ENCODE results near the gene RPS6KA5. TPM values are rescaled to one million over a fixed set of nuclear protein-coding genes. Genes with fewer than 3 reads are reported as not detected.
"Not testable (repeated sequence)": the region's sequence is repeated elsewhere in the genome, so short reads cannot be mapped to it uniquely, and the experiment has no call there.

The RPS6KA5 gene
- 10.0 TPM for polyA plus RNA-seq (2013)

GRCh38 chr14:91060351-91061055 is at the start of gene RPS6KA5:
Gene RPS6KA5 (minus strand): TSS chr14:91060641. CDS start chr14:91060434, 207 bp downstream.
- peaks cover 23 to 49% (median 37%) of the 10 kb centered on the region in 4 experiments for H3K4me1 ChIP-seq (ENCODE audit: control extremely low read depth in 1 of 4, control insufficient read depth in 4 of 4, insufficient read depth in 4 of 4, low read length in 3 of 4)
- H3K36me3 ChIP-seq (ENCODE audit: control insufficient read depth in 4 of 4, insufficient read depth in 4 of 4, low read length in 3 of 4), result peaks cover 0 to 2% (median 0%) of the 10 kb centered on the region in 4 experiments
- peak within 1 kb of the TSS; percentile 80 to 100 (median 92) for H3K4me3 ChIP-seq (ENCODE audit: control insufficient read depth in 1 of 7, extremely low read depth in 1 of 7, insufficient read depth in 4 of 7, low read depth in 2 of 7, low read length in 6 of 7)
- CTCF ChIA-PET, result interaction anchor here (1.1 to 4.4 kb wide), 7 partner anchors 12 to 114 kb away, joined by 3 to 20 read pairs (median 3); partner anchors contain the start of gene DGLUCY
- POLR2A ChIA-PET, result interaction anchor here (1.3 to 1.5 kb wide), 2 partner anchors 30 to 54 kb away, joined by 4 to 5 read pairs; no protein-coding TSS in a partner anchor
- peak; percentile 100 for DNase-seq
- 0% methylated on average over 58 of the region's 71 CpGs for WGBS (ENCODE audit: insufficient coverage)
- H3K9me3 ChIP-seq (ENCODE audit: control extremely low read depth in 1 of 5, control insufficient read depth in 4 of 5, insufficient read depth in 2 of 5, low read depth in 1 of 5, low read length in 4 of 5), result no peaks in the 10 kb centered on the region
- H3K27me3 ChIP-seq (replicated peaks in 2 of 5; ENCODE audit: control insufficient read depth in 4 of 5, insufficient read depth in 5 of 5, low read length in 4 of 5), result no peaks in the 10 kb centered on the region
- peak within 1 kb of the TSS; percentile 89 to 95 for H3K27ac ChIP-seq (ENCODE audit: insufficient read depth in 1 of 2, low read depth in 1 of 2, low read length in 2 of 2, poor library complexity in 1 of 2, severe bottlenecking in 2 of 2)

- Histone ChIP-seq H3K27me3 (replicated peaks in 2 of 5; ENCODE audit: control insufficient read depth in 4 of 5, insufficient read depth in 5 of 5, low read length in 4 of 5) (no peaks in the 10 kb centered on the region), H3K4me3 (ENCODE audit: control insufficient read depth in 1 of 7, extremely low read depth in 1 of 7, insufficient read depth in 4 of 7, low read depth in 2 of 7, low read length in 6 of 7) (peak overlapping the region in 4 of 7 experiments; percentile 26 to 39 (median 34)), H3K27ac (ENCODE audit: insufficient read depth in 1 of 2, low read depth in 1 of 2, low read length in 2 of 2, poor library complexity in 1 of 2, severe bottlenecking in 2 of 2) (peak overlapping the region; percentile 16 to 64), H3K36me3 (ENCODE audit: control insufficient read depth in 4 of 4, insufficient read depth in 4 of 4, low read length in 3 of 4) (no peaks in the 10 kb centered on the region), H3K9me3 (ENCODE audit: control extremely low read depth in 1 of 5, control insufficient read depth in 4 of 5, insufficient read depth in 2 of 5, low read depth in 1 of 5, low read length in 4 of 5) (no peaks in the 10 kb centered on the region), H3K4me1 (ENCODE audit: control extremely low read depth in 1 of 4, control insufficient read depth in 4 of 4, insufficient read depth in 4 of 4, low read length in 3 of 4) (peaks cover 11 to 46% (median 33%) of the 10 kb centered on the region in 4 experiments)
- DNase-seq, result peak; percentile 31 to 83 (median 78)
- ChIA-PET CTCF (interaction anchor here (1.8 kb wide), 1 partner anchor 50 kb away, joined by 4 read pairs; no protein-coding TSS in a partner anchor), POLR2A (no interaction called here)
- WGBS (ENCODE audit: insufficient coverage), result 46% methylated on average over 4 of the region's 7 CpGs
Observed at GRCh38 chr14:91108941-91109611, 48.6 kb upstream of the RPS6KA5 start.

DNA sequence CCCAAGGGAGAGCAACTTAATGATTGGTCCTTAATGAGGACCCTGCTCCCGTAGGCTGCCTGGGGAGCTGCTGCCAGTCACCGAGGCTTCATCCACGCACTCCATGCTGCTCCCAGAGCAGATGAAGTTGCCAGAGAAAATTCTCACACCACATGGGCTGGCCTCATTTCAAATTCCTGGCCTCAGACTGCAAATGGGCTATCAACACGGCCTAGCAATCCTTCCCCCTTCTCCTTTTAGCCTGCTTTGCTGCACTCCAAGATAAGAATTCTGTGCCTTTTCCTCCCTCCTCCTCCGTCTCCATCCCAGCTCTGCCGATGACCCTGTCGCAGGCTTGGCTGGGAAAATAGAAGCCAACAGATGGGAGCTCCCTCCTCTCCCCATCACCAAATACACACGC is 42.7 kb upstream of the RPS6KA5 start:
- no peak overlapping the region for H3K27ac ChIP-seq (ENCODE audit: insufficient read depth in 1 of 2, low read depth in 1 of 2, low read length in 2 of 2, poor library complexity in 1 of 2, severe bottlenecking in 2 of 2)
- CTCF ChIA-PET, result interaction anchor here (1.5 to 2.4 kb wide), 2 partner anchors 11 to 16 kb away, joined by 3 to 9 read pairs; partner anchors contain the start of gene DGLUCY
- no peaks in the 10 kb centered on the region for H3K36me3 ChIP-seq (ENCODE audit: control insufficient read depth in 4 of 4, insufficient read depth in 4 of 4, low read length in 3 of 4)
- no peaks in the 10 kb centered on the region for H3K9me3 ChIP-seq (ENCODE audit: control extremely low read depth in 1 of 5, control insufficient read depth in 4 of 5, insufficient read depth in 2 of 5, low read depth in 1 of 5, low read length in 4 of 5)
- POLR2A ChIA-PET, result no interaction called here
- peaks cover 0 to 5% (median 2%) of the 10 kb centered on the region in 4 experiments for H3K4me1 ChIP-seq (ENCODE audit: control extremely low read depth in 1 of 4, control insufficient read depth in 4 of 4, insufficient read depth in 4 of 4, low read length in 3 of 4)
- H3K4me3 ChIP-seq (ENCODE audit: control insufficient read depth in 1 of 7, extremely low read depth in 1 of 7, insufficient read depth in 4 of 7, low read depth in 2 of 7, low read length in 6 of 7), result no peak overlapping the region
- whole genome bisulfite sequencing (ENCODE audit: insufficient coverage), result 98% methylated on average over 8 of the region's 8 CpGs
- DNase-seq, result no peak
- H3K27me3 ChIP-seq (replicated peaks in 2 of 5; ENCODE audit: control insufficient read depth in 4 of 5, insufficient read depth in 5 of 5, low read length in 4 of 5), result no peaks in the 10 kb centered on the region

- no peak for DNase-seq
- Histone ChIP-seq H3K27me3 (replicated peaks in 2 of 5; ENCODE audit: control insufficient read depth in 4 of 5, insufficient read depth in 5 of 5, low read length in 4 of 5) (no peaks in the 10 kb centered on the region), H3K9me3 (ENCODE audit: control extremely low read depth in 1 of 5, control insufficient read depth in 4 of 5, insufficient read depth in 2 of 5, low read depth in 1 of 5, low read length in 4 of 5) (no peaks in the 10 kb centered on the region), H3K36me3 (ENCODE audit: control insufficient read depth in 4 of 4, insufficient read depth in 4 of 4, low read length in 3 of 4) (no peaks in the 10 kb centered on the region), H3K27ac (ENCODE audit: insufficient read depth in 1 of 2, low read depth in 1 of 2, low read length in 2 of 2, poor library complexity in 1 of 2, severe bottlenecking in 2 of 2) (no peak overlapping the region), H3K4me1 (ENCODE audit: control extremely low read depth in 1 of 4, control insufficient read depth in 4 of 4, insufficient read depth in 4 of 4, low read length in 3 of 4) (no peaks in the 10 kb centered on the region), H3K4me3 (ENCODE audit: control insufficient read depth in 1 of 7, extremely low read depth in 1 of 7, insufficient read depth in 4 of 7, low read depth in 2 of 7, low read length in 6 of 7) (no peak overlapping the region)
- POLR2A ChIA-PET, result no interaction called here
- CTCF ChIA-PET, result interaction anchor here (1.1 kb wide), 1 partner anchor 13 kb away, joined by 3 read pairs; the partner anchor contains the start of gene DGLUCY
- 100% methylated on average over 4 of the region's 5 CpGs for WGBS (ENCODE audit: insufficient coverage)
Observed at GRCh38 chr14:91100102-91100501, 39.7 kb upstream of the RPS6KA5 start.

GRCh38 chr14:91098591-91098990 is 38.1 kb upstream of the RPS6KA5 start:
- H3K4me1 ChIP-seq (ENCODE audit: control extremely low read depth in 1 of 4, control insufficient read depth in 4 of 4, insufficient read depth in 4 of 4, low read length in 3 of 4), result no peaks in the 10 kb centered on the region
- no peaks in the 10 kb centered on the region for H3K27me3 ChIP-seq (replicated peaks in 2 of 5; ENCODE audit: control insufficient read depth in 4 of 5, insufficient read depth in 5 of 5, low read length in 4 of 5)
- H3K9me3 ChIP-seq (ENCODE audit: control extremely low read depth in 1 of 5, control insufficient read depth in 4 of 5, insufficient read depth in 2 of 5, low read depth in 1 of 5, low read length in 4 of 5), result no peaks in the 10 kb centered on the region
- H3K27ac ChIP-seq (ENCODE audit: insufficient read depth in 1 of 2, low read depth in 1 of 2, low read length in 2 of 2, poor library complexity in 1 of 2, severe bottlenecking in 2 of 2), result no peak overlapping the region
- no peak overlapping the region for H3K4me3 ChIP-seq (ENCODE audit: control insufficient read depth in 1 of 7, extremely low read depth in 1 of 7, insufficient read depth in 4 of 7, low read depth in 2 of 7, low read length in 6 of 7)
- 100% methylated on average over 1 of the region's 3 CpGs for WGBS (ENCODE audit: insufficient coverage)
- H3K36me3 ChIP-seq (ENCODE audit: control insufficient read depth in 4 of 4, insufficient read depth in 4 of 4, low read length in 3 of 4), result no peaks in the 10 kb centered on the region
- ChIA-PET CTCF (interaction anchor here (0.6 to 1.1 kb wide), 2 partner anchors 26 to 353 kb away, joined by 3 read pairs; no protein-coding TSS in a partner anchor), POLR2A (no interaction called here)
- DNase-seq, result no peak

GRCh38 chr14:91097657-91098056 is 37.2 kb upstream of the RPS6KA5 start:
- not testable (repeated sequence) for H3K27me3 ChIP-seq (replicated peaks in 2 of 5; ENCODE audit: control insufficient read depth in 4 of 5, insufficient read depth in 5 of 5, low read length in 4 of 5); H3K36me3 ChIP-seq (ENCODE audit: control insufficient read depth in 4 of 4, insufficient read depth in 4 of 4, low read length in 3 of 4); H3K27ac ChIP-seq (ENCODE audit: insufficient read depth in 1 of 2, low read depth in 1 of 2, low read length in 2 of 2, poor library complexity in 1 of 2, severe bottlenecking in 2 of 2); DNase-seq; H3K4me1 ChIP-seq (ENCODE audit: control extremely low read depth in 1 of 4, control insufficient read depth in 4 of 4, insufficient read depth in 4 of 4, low read length in 3 of 4); H3K9me3 ChIP-seq (ENCODE audit: control extremely low read depth in 1 of 5, control insufficient read depth in 4 of 5, insufficient read depth in 2 of 5, low read depth in 1 of 5, low read length in 4 of 5); H3K4me3 ChIP-seq (ENCODE audit: control insufficient read depth in 1 of 7, extremely low read depth in 1 of 7, insufficient read depth in 4 of 7, low read depth in 2 of 7, low read length in 6 of 7)
- POLR2A ChIA-PET, result interaction anchor here (0.6 kb wide), 1 partner anchor 183 kb away, joined by 3 read pairs; no protein-coding TSS in a partner anchor
- 100% methylated on average over 1 of the region's 5 CpGs for WGBS (ENCODE audit: insufficient coverage)
- CTCF ChIA-PET, result interaction anchor here (1.7 kb wide), 1 partner anchor 9 kb away, joined by 4 read pairs; no protein-coding TSS in a partner anchor
